HG03159 (cell line): Measurements from ENCODE around the gene KPNA6.

ENCODE experiments used
- ATAC-seq: cut with Tn5 transposase; IDR thresholded peaks from one replicate; pipeline ENCODE4 v1.9.1; 2021; ENCODE audit warnings: mild to moderate bottlenecking, moderate library complexity; ENCODE audit not compliant: unreplicated experiment

Gene KPNA6

GRCh38 chr1:32215629-32216480, 108.0 kb downstream of the KPNA6 start:
- ATAC-seq, result no peak

DNA sequence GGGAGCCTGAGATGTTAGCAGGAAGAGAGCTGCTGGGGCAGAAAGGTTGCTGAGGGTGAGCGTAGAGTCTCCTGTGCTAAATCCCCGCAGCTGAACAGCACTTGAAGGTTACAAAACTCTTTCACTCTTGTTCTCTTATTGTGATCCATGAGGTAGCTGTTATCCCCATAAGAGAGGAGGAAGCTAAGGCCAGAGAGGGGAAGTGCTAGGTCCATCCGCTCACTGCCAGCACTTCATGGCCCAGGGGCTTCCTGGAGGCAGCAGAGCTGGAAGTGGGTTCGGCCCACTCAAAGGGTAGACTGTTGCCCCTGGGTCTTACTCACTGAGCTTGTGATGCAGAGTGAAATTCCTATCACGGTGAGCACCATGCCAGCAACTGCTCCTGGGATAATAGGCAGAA, 108.7 kb downstream of the KPNA6 start:
- ATAC-seq, result no peak

- no peak for ATAC-seq
Measured at GRCh38 chr1:32219022-32219421, 111.2 kb downstream of the KPNA6 start.

DNA sequence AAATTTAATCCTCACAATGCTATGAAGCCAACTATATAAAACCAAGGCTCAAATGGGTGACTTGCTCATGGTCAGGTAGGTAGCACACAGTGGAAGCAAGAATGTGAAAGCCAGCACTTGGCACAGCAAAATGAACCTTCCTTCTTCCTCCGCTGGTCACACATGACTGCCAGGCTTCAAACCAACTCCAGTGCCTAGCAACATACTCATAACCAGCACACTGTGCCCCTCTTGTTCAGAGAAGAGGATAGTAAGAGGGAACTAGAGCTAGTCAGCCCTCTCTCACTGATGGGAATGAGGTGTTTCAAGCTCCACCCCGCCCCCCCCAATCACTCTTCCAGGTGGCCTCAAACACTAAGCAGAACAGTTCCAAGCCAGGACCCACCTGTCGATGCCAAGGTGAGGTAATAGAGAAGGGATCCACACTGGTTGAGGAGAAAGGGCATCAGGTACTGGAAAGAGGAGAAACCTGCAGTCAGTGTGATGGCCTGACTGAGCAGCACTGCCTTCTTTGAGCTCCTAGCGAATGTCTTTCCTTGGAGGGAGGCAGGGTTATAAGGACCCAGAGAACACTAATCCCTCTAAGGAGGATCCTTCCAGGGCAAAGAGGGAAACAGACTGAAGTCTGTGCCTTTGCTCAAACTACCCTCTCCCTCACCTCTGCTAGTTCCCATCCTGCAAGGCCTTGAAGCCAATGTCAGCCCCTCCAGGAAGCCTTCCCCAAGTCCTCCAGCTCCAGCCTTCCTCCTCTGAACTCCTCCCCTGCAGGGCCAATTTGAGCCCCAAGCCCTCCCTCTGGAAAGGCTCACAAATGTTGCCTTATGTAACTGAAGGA, 113.1 kb downstream of the KPNA6 start:
- ATAC-seq, result no peak

DNA sequence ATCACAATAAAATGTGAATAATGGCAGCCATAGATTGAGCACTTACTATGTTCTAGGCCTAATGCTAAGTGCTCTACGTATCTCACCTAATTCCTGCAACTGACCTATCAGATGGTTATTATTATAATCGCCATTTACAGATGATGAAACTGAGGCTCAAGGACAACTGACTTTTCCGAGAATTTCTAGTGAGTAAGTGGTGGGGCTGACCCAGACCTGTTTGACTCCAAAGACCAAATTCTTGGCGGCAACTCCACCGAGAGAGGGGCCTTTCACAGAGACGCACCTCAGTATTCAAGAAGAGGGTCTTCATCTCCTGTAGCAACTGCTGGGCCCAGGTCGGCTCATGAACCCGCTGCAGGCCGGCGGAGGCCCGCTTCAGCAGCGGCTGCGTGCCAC, 113.7 kb downstream of the KPNA6 start:
- ATAC-seq, result no peak

- ATAC-seq, result peak; percentile 93
Measured at GRCh38 chr1:32221980-32222755, 114.3 kb downstream of the KPNA6 start, which contains the start of the genes EIF3I and TMEM234. Gene EIF3I (plus strand): TSS chr1:32222407. CDS start chr1:32222442, 35 bp downstream. Gene TMEM234 (minus strand): TSS chr1:32222353. CDS start chr1:32222322, 31 bp downstream.

DNA sequence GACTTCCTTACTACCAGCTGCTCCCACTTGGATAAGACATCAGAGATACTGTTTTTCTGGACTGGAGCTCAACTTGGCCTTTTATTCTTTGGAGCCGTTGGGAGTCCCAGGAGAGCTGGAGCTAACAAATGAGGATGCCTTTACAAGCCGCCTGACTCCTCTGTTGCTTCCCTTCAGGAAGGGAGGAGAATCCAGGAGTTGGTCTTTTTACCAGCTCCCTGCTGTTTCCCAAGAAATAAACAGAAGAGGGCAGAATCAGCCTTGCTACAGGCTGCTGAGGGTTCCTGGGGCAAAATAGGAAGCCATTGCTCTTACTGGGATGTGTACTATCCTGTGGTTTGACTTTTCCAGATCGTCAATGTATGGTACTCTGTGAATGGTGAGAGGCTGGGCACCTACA, 115.8 kb downstream of the KPNA6 start:
- ATAC-seq, result no peak

DNA sequence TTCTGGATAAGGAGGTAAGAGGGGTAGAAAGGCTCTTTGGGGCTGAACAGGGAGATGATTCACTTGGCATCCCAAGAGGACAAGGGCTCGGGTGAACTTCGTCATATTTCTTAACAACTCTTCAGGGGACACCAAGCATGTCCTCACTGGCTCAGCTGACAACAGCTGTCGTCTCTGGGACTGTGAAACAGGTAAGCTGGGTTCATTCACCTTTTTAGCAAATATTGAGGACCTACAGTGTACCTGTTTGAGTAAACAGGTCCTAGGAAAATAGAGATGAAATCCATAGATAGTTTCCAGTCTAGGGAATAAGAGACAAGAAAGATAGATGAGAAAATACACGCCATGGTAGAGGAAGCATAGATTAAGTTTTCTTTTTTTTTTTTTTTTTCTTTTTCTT, 116.4 kb downstream of the KPNA6 start:
- ATAC-seq, result no peak
